ENCODE measurements around the gene RAC2. TPM values are rescaled to one million over a fixed set of nuclear protein-coding genes. Genes with fewer than 3 reads are reported as not detected.

RAC2 gene
- total and polyA plus RNA-seq, 9 of the 15 experiments (the other 6 are each of a cell fraction or from before 2014, with no cell fraction given) = 22.7 to 103 (median 43.3) TPM

- TF ChIP-seq CBX3 (IDR thresholded peaks at IDR 0.05; ENCODE audit: borderline replicate concordance in 1 of 2, low read length in 2 of 2) = peak in 1 of 2 experiments; percentile 25; a peak in 1 of 3 replicates
- TF ChIP-seq RBM25 (IDR thresholded peaks at IDR 0.05; ENCODE audit: low read depth, low read length, severe bottlenecking) = peak; percentile 60
- no peak for TF ChIP-seq DLX4 (CRISPR knock-in tag; IDR thresholded peaks at IDR 0.05)
- peak; percentile 41; the same call in 1 of the 2 replicates for TF ChIP-seq ARID1B (IDR thresholded peaks at IDR 0.05)
- peak; percentile 28 for TF ChIP-seq CHD4 (IDR thresholded peaks at IDR 0.05; ENCODE audit: insufficient read depth, insufficient replicate concordance, low read depth, low read length, poor library complexity, severe bottlenecking)
- TF ChIP-seq L3MBTL2 (IDR thresholded peaks at IDR 0.05) = peak; percentile 34
- TF ChIP-seq MNT (conservative IDR thresholded peaks at IDR 0.05) = 0 out of 4 replicates have a peak, but pooled peaks of 1 of the 2 experiments have one; percentile 21
- TF ChIP-seq TOE1 (IDR thresholded peaks at IDR 0.05; ENCODE audit: borderline replicate concordance) = peak; percentile 42; the same call in 1 of the 2 replicates
- TF ChIP-seq TOE1 (CRISPR knock-in tag; IDR thresholded peaks at IDR 0.05; ENCODE audit: borderline replicate concordance, low read depth) = no peak
- 0 out of 2 replicates have a peak, but pooled peaks have one; percentile 2 for TF ChIP-seq MAFF (IDR thresholded peaks at IDR 0.05; ENCODE audit: low read length)
- TF ChIP-seq GTF3C2 (IDR thresholded peaks at IDR 0.05; ENCODE audit: borderline replicate concordance, extremely low read depth, insufficient read length) = no peak
- TF ChIP-seq C11orf30 (IDR thresholded peaks at IDR 0.05; ENCODE audit: low read depth) = peak; percentile 77
- TF ChIP-seq CHAMP1 (IDR thresholded peaks at IDR 0.05) = no peak
- TF ChIP-seq MAFG (tag; conservative IDR thresholded peaks at IDR 0.05) = peak; percentile 37
- TF ChIP-seq POLR2G (IDR thresholded peaks at IDR 0.05; ENCODE audit: low read depth, low read length) = no peak
- 0 out of 2 replicates have a peak, but pooled peaks have one; percentile 30 for TF ChIP-seq ZNF589 (CRISPR knock-in tag; IDR thresholded peaks at IDR 0.05; ENCODE audit: low read depth)
- 0 out of 2 replicates have a peak, but pooled peaks have one; percentile 28 for TF ChIP-seq SMAD4 (CRISPR knock-in tag; conservative IDR thresholded peaks at IDR 0.05)
These were observed 29.2 kb upstream of the RAC2 start (continued) for GRCh38 chr22:37273126-37273845.

All from K562 (cell line).